OCI-LY3 (cell line): ENCODE results near the gene CFAP97D2.

Source experiments
- CTCF ChIP-seq: fragments of 200-600, 300-600 bp; sonication (generic); IDR thresholded peaks from 2 replicates; pipeline ENCODE4 v1.5.1; 2014; ENCODE audit warnings: antibody characterized with exemption, low read length, low read depth
- EZH2phosphoT487 ChIP-seq: fragments of 200-600 bp; shearing (Covaris generic); IDR thresholded peaks from 2 replicates; pipeline ENCODE4 v1.6.1; 2018; ENCODE audit warnings: antibody characterized with exemption, mixed run types, low read depth

- TF ChIP-seq CTCF (no peak), EZH2phosphoT487 (no peak)
These were observed 52.8 kb downstream of the CFAP97D2 start for GRCh38 chr13:114231886-114232285.
